K562 (cell line): Measurements from ENCODE around the gene STRADB. TPM values are rescaled to one million over a fixed set of nuclear protein-coding genes. Genes with fewer than 3 reads are reported as not detected.

ENCODE experiments used
- E2F3 ChIP-seq: fragments of 250-450 bp; sonication (Bioruptor Pico); IDR thresholded peaks from 2 replicates; pipeline ENCODE4 v1.4.0; 2020; ENCODE audit warnings: mild to moderate bottlenecking
- HBP1 ChIP-seq: fragments of 450-650 bp; formaldehyde crosslinking; IDR thresholded peaks from 2 replicates; pipeline ENCODE4 v1.4.0; 2022; ENCODE audit warnings: missing genetic modification characterization
- HNRNPL ChIP-seq: fragments of 200-400 bp; formaldehyde crosslinking; IDR thresholded peaks from 2 replicates; pipeline ENCODE4 v1.6.1; 2017; ENCODE audit warnings: low read depth, mild to moderate bottlenecking, low read length
- IRF2 ChIP-seq: sonication (generic); formaldehyde crosslinking; IDR thresholded peaks from 2 replicates; pipeline ENCODE4 v1.8.1; 2022; ENCODE audit warnings: mild to moderate bottlenecking, missing genetic modification reagents
- KLF16 ChIP-seq: IDR thresholded peaks from 2 replicates; pipeline ENCODE4 v1.6.1; 2016; ENCODE audit warnings: antibody characterized with exemption
- LARP7 ChIP-seq: fragments of 450-650 bp; IDR thresholded peaks from 2 replicates; pipeline ENCODE4 v1.6.1; 2016
- PCBP1 ChIP-seq: fragments of 200-400 bp; formaldehyde crosslinking; IDR thresholded peaks from 2 replicates; pipeline ENCODE4 v1.6.1; 2018; ENCODE audit warnings: mild to moderate bottlenecking, low read depth, low read length; ENCODE audit not compliant: poor library complexity, severe bottlenecking
- RNF219 ChIP-seq: fragments of 250-450 bp; sonication (Bioruptor Pico); IDR thresholded peaks from 2 replicates; pipeline ENCODE4 v1.5.0; 2022; ENCODE audit warnings: mild to moderate bottlenecking
- TAF15 ChIP-seq: fragments of 200-400 bp; formaldehyde crosslinking; IDR thresholded peaks from 2 replicates; pipeline ENCODE4 v1.6.1; 2017; ENCODE audit warnings: mild to moderate bottlenecking, low read depth, low read length, moderate library complexity
- ZNF165 ChIP-seq: fragments of 250-450 bp; sonication (Bioruptor Pico); IDR thresholded peaks from 2 replicates; pipeline ENCODE4 v1.4.0; 2020; ENCODE audit warnings: borderline replicate concordance
- polyA plus RNA-seq, 8 experiments: library from polyadenylated mRNA; depleted of rRNA in 4 of 8; stranded (reverse) in 5 of 8; unstranded in 3 of 8; fragments of >200 nt; fragmentation: Nextera tagmentation in 2 of 8; fragmentation: Illumina TruSeq in 1 of 8; extraction: Ambion mirVana in 2 of 8; extraction: Trizol in 1 of 8; gene quantifications; 2 replicates each; pipeline versions ENCODE4 v1.2.1 to v1.2.3, GENCODE V29; 2011 to 2014; ENCODE audit warnings: inconsistent platforms in 1 of 8, missing spikeins in 1 of 8
- total RNA-seq, 7 experiments: library from RNA; depleted of rRNA in 6 of 7; stranded (reverse); fragments of >200 nt in 6 of 7; fragmentation: Illumina TruSeq in 2 of 7; extraction: Trizol in 2 of 7; gene quantifications; 2 replicates each; pipeline versions ENCODE4 v1.2.1 to v1.2.3, GENCODE V29; 2011 to 2021; ENCODE audit warnings: low replicate concordance in 1 of 7
- TF ChIP-seq, protein P1 (sequence below), 3 experiments: fragments of 200-800 bp in 1 of 3; sonication (Bioruptor generic) in 1 of 3; sonication (generic) in 1 of 3; formaldehyde crosslinking in 1 of 3; IDR thresholded peaks; 2 replicates each; pipeline versions ENCODE4 v1.6.1 to v1.8.0; 2016 to 2022; ENCODE audit warnings: mild to moderate bottlenecking in 2 of 3, missing compliant biosample characterization in 2 of 3, missing genetic modification characterization in 2 of 3, missing genetic modification reagents in 1 of 3
- TF ChIP-seq, protein P2 (sequence below): fragments of 250-450 bp; sonication (Bioruptor Pico); IDR thresholded peaks from 2 replicates; pipeline ENCODE4 v1.4.0; 2020; ENCODE audit warnings: mild to moderate bottlenecking, moderate library complexity, borderline replicate concordance

STRADB gene
- total and polyA plus RNA-seq, 9 of the 15 experiments (the other 6 are each of a cell fraction or from before 2014, with no cell fraction given) = 6.9 to 30.6 (median 15.7) TPM

DNA sequence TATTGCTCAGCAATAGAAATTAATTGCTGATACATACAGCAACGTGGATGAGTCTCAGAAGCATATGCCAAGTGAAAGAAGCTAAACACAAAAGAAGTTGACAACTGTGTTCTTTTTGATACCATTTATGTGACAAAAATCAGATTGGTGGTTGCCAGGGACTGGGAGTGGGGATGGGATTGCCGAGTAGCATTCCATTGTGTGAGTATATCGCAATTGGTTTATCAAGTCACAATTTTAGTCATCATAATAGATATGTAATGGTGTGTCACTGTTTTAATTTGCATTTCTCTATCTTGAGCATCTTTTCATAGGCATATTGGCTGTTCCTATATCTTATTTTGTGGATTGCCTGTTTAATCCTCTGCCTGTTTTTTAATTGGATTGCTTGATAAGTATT, 20.9 kb downstream of the STRADB start (continued):
- TF ChIP-seq HBP1 (CRISPR knock-in tag) = no peak
- TF ChIP-seq, protein P1, sequence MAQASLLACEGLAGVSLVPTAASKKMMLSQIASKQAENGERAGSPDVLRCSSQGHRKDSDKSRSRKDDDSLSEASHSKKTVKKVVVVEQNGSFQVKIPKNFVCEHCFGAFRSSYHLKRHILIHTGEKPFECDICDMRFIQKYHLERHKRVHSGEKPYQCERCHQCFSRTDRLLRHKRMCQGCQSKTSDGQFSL (CRISPR knock-in tag; IDR thresholded peaks at IDR 0.05) = no peak
- TF ChIP-seq, protein P1 (tag; IDR thresholded peaks at IDR 0.05) = no peak
- no peak for TF ChIP-seq KLF16
- TF ChIP-seq, protein P2, sequence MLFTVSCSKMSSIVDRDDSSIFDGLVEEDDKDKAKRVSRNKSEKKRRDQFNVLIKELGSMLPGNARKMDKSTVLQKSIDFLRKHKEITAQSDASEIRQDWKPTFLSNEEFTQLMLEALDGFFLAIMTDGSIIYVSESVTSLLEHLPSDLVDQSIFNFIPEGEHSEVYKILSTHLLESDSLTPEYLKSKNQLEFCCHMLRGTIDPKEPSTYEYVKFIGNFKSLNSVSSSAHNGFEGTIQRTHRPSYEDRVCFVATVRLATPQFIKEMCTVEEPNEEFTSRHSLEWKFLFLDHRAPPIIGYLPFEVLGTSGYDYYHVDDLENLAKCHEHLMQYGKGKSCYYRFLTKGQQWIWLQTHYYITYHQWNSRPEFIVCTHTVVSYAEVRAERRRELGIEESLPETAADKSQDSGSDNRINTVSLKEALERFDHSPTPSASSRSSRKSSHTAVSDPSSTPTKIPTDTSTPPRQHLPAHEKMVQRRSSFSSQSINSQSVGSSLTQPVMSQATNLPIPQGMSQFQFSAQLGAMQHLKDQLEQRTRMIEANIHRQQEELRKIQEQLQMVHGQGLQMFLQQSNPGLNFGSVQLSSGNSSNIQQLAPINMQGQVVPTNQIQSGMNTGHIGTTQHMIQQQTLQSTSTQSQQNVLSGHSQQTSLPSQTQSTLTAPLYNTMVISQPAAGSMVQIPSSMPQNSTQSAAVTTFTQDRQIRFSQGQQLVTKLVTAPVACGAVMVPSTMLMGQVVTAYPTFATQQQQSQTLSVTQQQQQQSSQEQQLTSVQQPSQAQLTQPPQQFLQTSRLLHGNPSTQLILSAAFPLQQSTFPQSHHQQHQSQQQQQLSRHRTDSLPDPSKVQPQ (CRISPR knock-in tag) = no peak
- TF ChIP-seq HNRNPL = no peak
- no peak for TF ChIP-seq TAF15
- TF ChIP-seq ZNF165 (CRISPR knock-in tag) = no peak
- TF ChIP-seq RNF219 (CRISPR knock-in tag) = no peak
- TF ChIP-seq IRF2 (CRISPR knock-in tag) = no peak
- TF ChIP-seq LARP7 = no peak
- no peak for TF ChIP-seq PCBP1
- TF ChIP-seq E2F3 (CRISPR knock-in tag) = no peak
